SK-N-SH (cell line): ENCODE data around the gene GALNT16. TPM values are rescaled to one million over a fixed set of nuclear protein-coding genes. Genes with fewer than 3 reads are reported as not detected.
A peak's percentile ranks its signal among the peaks of the same experiment; 100 is the strongest.

Source experiments
- CTCF ChIA-PET: fragments of 300-600, 350-600 bp; formaldehyde crosslinking; extraction: SDS; loops from one replicate; lab custom pipeline; 2021; lab: Yijun Ruan, JAX
- POLR2A ChIA-PET: fragments of 350-600 bp; sonication (Branson Sonifier 250); formaldehyde crosslinking; extraction: SDS; loops from one replicate; lab custom pipeline; 2020; ENCODE audit warnings: antibody characterized with exemption, inconsistent platforms; lab: Yijun Ruan, JAX
- DNase-seq: peaks from one replicate; pipeline ENCODE4 v3.0.0; 2012
- H2AFZ ChIP-seq: fragments of 200-600 bp; sonication (generic); 2 replicates; pipeline ENCODE4 v1.8.1; 2016; ENCODE audit warnings: antibody characterized with exemption, mild to moderate bottlenecking, low read depth
- H3F3A ChIP-seq: fragments of 200-600 bp; sonication (generic); replicated peaks from 2 replicates; pipeline ENCODE3; 2016; ENCODE audit warnings: antibody characterized with exemption, mild to moderate bottlenecking; ENCODE audit not compliant: insufficient read depth
- H3K27ac ChIP-seq, 2 experiments: fragments of 200-500 bp in 1 of 2; fragments of 200-600 bp in 1 of 2; sonication (Bioruptor generic) in 1 of 2; sonication (generic), shearing (Covaris generic) in 1 of 2; 2 replicates each; pipeline versions ENCODE4 v1.5.1 to v1.6.1; 2014 to 2016; ENCODE audit warnings: low read depth in 2 of 2, inconsistent platforms in 1 of 2, low read length in 1 of 2, mild to moderate bottlenecking in 1 of 2, mixed read lengths in 1 of 2
- H3K27me3 ChIP-seq: fragments of 200-600 bp; sonication (generic), shearing (Covaris generic); 2 replicates; pipeline ENCODE4 v1.6.1; 2016; ENCODE audit warnings: mixed run types; ENCODE audit not compliant: insufficient read depth
- H3K36me3 ChIP-seq, 2 experiments: fragments of 200-500 bp in 1 of 2; fragments of 200-600 bp in 1 of 2; sonication (Bioruptor generic) in 1 of 2; sonication (generic) in 1 of 2; replicated peaks in 1 of 2; 2 replicates each; pipeline versions ENCODE3 to v1.5.1; 2014 to 2016; ENCODE audit warnings: low read length in 1 of 2, mild to moderate bottlenecking in 1 of 2; ENCODE audit not compliant: insufficient read depth in 2 of 2, control insufficient read depth in 1 of 2
- H3K4me1 ChIP-seq, 2 experiments: fragments of 200-500 bp in 1 of 2; fragments of 200-600 bp in 1 of 2; sonication (Bioruptor generic) in 1 of 2; sonication (generic), shearing (Covaris generic) in 1 of 2; 2 replicates each; pipeline versions ENCODE4 v1.5.1 to v1.6.1; 2014 to 2016; ENCODE audit warnings: low read depth in 1 of 2, low read length in 1 of 2, mixed run types in 1 of 2; ENCODE audit not compliant: insufficient read depth in 2 of 2, control insufficient read depth in 1 of 2
- H3K4me2 ChIP-seq: fragments of 200-600 bp; sonication (generic), shearing (Covaris generic); 2 replicates; pipeline ENCODE4 v1.6.1; 2017; ENCODE audit warnings: mixed run types
- H3K4me3 ChIP-seq, 2 experiments: fragments of 200-500 bp in 1 of 2; fragments of 200-600 bp in 1 of 2; sonication (Bioruptor generic) in 1 of 2; sonication (generic), shearing (Covaris generic) in 1 of 2; 2 replicates each; pipeline versions ENCODE4 v1.5.1 to v1.8.1; 2014 to 2016; ENCODE audit warnings: low read depth in 2 of 2, inconsistent platforms in 1 of 2, low read length in 1 of 2, mild to moderate bottlenecking in 1 of 2, mixed read lengths in 1 of 2, moderate library complexity in 1 of 2
- H3K79me2 ChIP-seq: fragments of 200-600 bp; sonication (generic); 2 replicates; pipeline ENCODE4 v1.8.1; 2017; ENCODE audit warnings: mild to moderate bottlenecking; ENCODE audit not compliant: insufficient read depth
- H3K9ac ChIP-seq: fragments of 200-600 bp; sonication (generic); 2 replicates; pipeline ENCODE4 v1.6.1; 2017; ENCODE audit warnings: mixed run types
- H3K9me2 ChIP-seq: fragments of 200-600 bp; sonication (generic); 2 replicates; pipeline ENCODE4 v1.6.1; 2017; ENCODE audit warnings: mixed run types
- H3K9me3 ChIP-seq: fragments of 200-600 bp; sonication (generic); 2 replicates; pipeline ENCODE4 v1.6.1; 2017; ENCODE audit warnings: mixed run types, mild to moderate bottlenecking, moderate library complexity
- H4K20me1 ChIP-seq: fragments of 200-600 bp; sonication (generic); 2 replicates; pipeline ENCODE4 v1.6.1; 2017; ENCODE audit warnings: mild to moderate bottlenecking, mixed run types; ENCODE audit not compliant: insufficient read depth
- CHD2 ChIP-seq: fragments of 150-350 bp; IDR thresholded peaks from 2 replicates; pipeline ENCODE4 v1.6.1; 2018; ENCODE audit warnings: low read length; ENCODE audit not compliant: partially characterized antibody
- ELF1 ChIP-seq: IDR thresholded peaks from 2 replicates; pipeline ENCODE4 v1.4.0; 2012
- EP300 ChIP-seq, 2 experiments: IDR thresholded peaks; 2 replicates each; pipeline versions ENCODE4 v1.4.0 to v1.6.1; 2012; ENCODE audit warnings: borderline replicate concordance in 1 of 2, low read depth in 1 of 2, low read length in 1 of 2
- EZH2phosphoT487 ChIP-seq: fragments of 200-600 bp; sonication (generic); IDR thresholded peaks from 2 replicates; pipeline ENCODE4 v1.6.1; 2017; ENCODE audit warnings: low read depth, mixed run types, mild to moderate bottlenecking, antibody characterized with exemption, moderate library complexity, borderline replicate concordance
- FOXJ3 ChIP-seq: sonication (generic); formaldehyde crosslinking; IDR thresholded peaks from 2 replicates; pipeline ENCODE4 v1.5.1; 2020; ENCODE audit warnings: mild to moderate bottlenecking, missing genetic modification reagents
- GABPA ChIP-seq: IDR thresholded peaks from 2 replicates; pipeline ENCODE4 v1.4.0; 2012; ENCODE audit warnings: low read depth, mild to moderate bottlenecking
- GATA2 ChIP-seq: sonication (generic); formaldehyde crosslinking; IDR thresholded peaks from 2 replicates; pipeline ENCODE4 v1.5.0; 2020; ENCODE audit warnings: mild to moderate bottlenecking, missing genetic modification reagents
- MEF2A ChIP-seq: IDR thresholded peaks from 2 replicates; pipeline ENCODE4 v1.4.0; 2012; ENCODE audit warnings: low read depth, borderline replicate concordance
- MXI1 ChIP-seq: IDR thresholded peaks from 2 replicates; pipeline ENCODE4 v1.6.1; 2012; ENCODE audit warnings: mild to moderate bottlenecking, low read depth, low read length, improper control_type of control experiment
- NFIC ChIP-seq: IDR thresholded peaks from 2 replicates; pipeline ENCODE4 v1.4.0; 2012; ENCODE audit warnings: borderline replicate concordance
- RAD21 ChIP-seq: IDR thresholded peaks from 2 replicates; pipeline ENCODE4 v1.6.1; 2012; ENCODE audit warnings: mild to moderate bottlenecking, low read length
- SMC3 ChIP-seq: IDR thresholded peaks from 2 replicates; pipeline ENCODE4 v1.6.1; 2012; ENCODE audit warnings: low read depth, low read length, improper control_type of control experiment
- TAF1 ChIP-seq: IDR thresholded peaks from 2 replicates; pipeline ENCODE4 v1.6.1; 2012; ENCODE audit warnings: low read depth, mild to moderate bottlenecking, low read length, moderate library complexity, borderline replicate concordance
- TCF12 ChIP-seq: IDR thresholded peaks from 2 replicates; pipeline ENCODE4 v1.4.0; 2012
- YY1 ChIP-seq: IDR thresholded peaks from 2 replicates; pipeline ENCODE4 v1.4.0; 2012; ENCODE audit warnings: low read depth, mild to moderate bottlenecking
- WGBS: methylation state at CpG from one replicate; pipeline ENCODE4 v1.1.6; 2017; ENCODE audit warnings: low lambda C conversion rate; 5-methylcytosine and 5-hydroxymethylcytosine counted together
- polyA plus RNA-seq, 3 experiments: library from polyadenylated mRNA; depleted of rRNA; stranded (reverse); fragments of >200 nt; gene quantifications; 2 replicates each; pipeline ENCODE4 v1.2.3, GENCODE V29; 2012
- TF ChIP-seq, protein P1 (sequence below): fragments of 150-350 bp; IDR thresholded peaks from 2 replicates; pipeline ENCODE4 v1.6.1; 2016; ENCODE audit warnings: mild to moderate bottlenecking, low read depth, low read length
- TF ChIP-seq, protein P2 (sequence below): IDR thresholded peaks from 2 replicates; pipeline ENCODE4 v1.4.0; 2012; ENCODE audit warnings: low read depth, borderline replicate concordance
- TF ChIP-seq, protein P3 (sequence below): IDR thresholded peaks from 2 replicates; pipeline ENCODE4 v1.4.0; 2012; ENCODE audit warnings: low read depth, borderline replicate concordance
- TF ChIP-seq, protein P4 (sequence below): IDR thresholded peaks from 2 replicates; pipeline ENCODE4; 2012
- TF ChIP-seq, protein P5 (sequence below): fragments of 200-600 bp; sonication (generic); IDR thresholded peaks from 2 replicates; pipeline ENCODE4 v1.6.1; 2017; ENCODE audit warnings: antibody characterized with exemption, mild to moderate bottlenecking, moderate library complexity
- TF ChIP-seq, protein P6 (sequence below): IDR thresholded peaks from 2 replicates; pipeline ENCODE4 v1.4.0; 2012; ENCODE audit warnings: low read depth

Gene GALNT16
- polyA plus RNA-seq, 1 of the 3 experiments (the other 2 are of a cell fraction) = 17.0 TPM

DNA sequence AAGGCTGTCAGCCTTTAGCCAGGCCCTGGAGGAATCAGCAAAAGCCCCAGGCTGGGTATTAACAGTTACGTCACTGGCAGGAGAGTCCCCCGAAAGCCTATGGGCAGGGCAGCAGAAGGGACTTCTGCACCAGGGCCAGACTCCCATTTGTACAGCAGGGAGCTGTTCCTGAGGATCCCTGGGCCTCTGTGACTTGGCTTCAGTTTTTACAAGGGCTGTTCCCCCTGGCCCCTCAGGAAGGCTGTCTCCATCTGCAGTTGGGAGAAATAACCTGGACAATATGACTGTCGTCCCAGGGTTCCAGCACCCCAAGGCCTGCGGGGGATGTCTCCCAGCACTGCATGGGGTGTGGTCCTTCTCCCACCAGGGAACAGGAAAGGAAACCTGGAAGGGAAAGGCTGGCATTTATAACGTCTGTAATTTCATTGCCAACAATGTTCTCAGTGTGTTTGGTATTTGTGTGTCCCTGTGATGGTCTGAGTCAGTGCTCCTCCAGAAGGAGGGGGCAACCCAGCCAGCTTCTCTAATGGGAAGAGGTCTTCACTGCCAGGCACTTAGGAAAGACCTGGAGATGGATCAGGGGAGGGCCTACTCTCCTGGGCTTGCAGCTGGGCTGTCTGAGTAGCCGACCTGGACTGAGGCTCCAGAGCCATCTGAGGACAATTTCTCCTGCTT, 95.8 kb downstream of the GALNT16 start (continued):
- TF ChIP-seq, protein P1, sequence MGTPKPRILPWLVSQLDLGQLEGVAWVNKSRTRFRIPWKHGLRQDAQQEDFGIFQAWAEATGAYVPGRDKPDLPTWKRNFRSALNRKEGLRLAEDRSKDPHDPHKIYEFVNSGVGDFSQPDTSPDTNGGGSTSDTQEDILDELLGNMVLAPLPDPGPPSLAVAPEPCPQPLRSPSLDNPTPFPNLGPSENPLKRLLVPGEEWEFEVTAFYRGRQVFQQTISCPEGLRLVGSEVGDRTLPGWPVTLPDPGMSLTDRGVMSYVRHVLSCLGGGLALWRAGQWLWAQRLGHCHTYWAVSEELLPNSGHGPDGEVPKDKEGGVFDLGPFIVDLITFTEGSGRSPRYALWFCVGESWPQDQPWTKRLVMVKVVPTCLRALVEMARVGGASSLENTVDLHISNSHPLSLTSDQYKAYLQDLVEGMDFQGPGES = no peak
- TF ChIP-seq, protein P2, sequence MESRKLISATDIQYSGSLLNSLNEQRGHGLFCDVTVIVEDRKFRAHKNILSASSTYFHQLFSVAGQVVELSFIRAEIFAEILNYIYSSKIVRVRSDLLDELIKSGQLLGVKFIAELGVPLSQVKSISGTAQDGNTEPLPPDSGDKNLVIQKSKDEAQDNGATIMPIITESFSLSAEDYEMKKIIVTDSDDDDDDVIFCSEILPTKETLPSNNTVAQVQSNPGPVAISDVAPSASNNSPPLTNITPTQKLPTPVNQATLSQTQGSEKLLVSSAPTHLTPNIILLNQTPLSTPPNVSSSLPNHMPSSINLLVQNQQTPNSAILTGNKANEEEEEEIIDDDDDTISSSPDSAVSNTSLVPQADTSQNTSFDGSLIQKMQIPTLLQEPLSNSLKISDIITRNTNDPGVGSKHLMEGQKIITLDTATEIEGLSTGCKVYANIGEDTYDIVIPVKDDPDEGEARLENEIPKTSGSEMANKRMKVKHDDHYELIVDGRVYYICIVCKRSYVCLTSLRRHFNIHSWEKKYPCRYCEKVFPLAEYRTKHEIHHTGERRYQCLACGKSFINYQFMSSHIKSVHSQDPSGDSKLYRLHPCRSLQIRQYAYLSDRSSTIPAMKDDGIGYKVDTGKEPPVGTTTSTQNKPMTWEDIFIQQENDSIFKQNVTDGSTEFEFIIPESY = no peak
- TF ChIP-seq SMC3 (no peak), EZH2phosphoT487 (no peak), CHD2 (no peak), ELF1 (no peak), GATA2 (CRISPR knock-in tag) (no peak), MXI1 (no peak), YY1 (no peak), GABPA (no peak), NFIC (peak; percentile 84)

DNA sequence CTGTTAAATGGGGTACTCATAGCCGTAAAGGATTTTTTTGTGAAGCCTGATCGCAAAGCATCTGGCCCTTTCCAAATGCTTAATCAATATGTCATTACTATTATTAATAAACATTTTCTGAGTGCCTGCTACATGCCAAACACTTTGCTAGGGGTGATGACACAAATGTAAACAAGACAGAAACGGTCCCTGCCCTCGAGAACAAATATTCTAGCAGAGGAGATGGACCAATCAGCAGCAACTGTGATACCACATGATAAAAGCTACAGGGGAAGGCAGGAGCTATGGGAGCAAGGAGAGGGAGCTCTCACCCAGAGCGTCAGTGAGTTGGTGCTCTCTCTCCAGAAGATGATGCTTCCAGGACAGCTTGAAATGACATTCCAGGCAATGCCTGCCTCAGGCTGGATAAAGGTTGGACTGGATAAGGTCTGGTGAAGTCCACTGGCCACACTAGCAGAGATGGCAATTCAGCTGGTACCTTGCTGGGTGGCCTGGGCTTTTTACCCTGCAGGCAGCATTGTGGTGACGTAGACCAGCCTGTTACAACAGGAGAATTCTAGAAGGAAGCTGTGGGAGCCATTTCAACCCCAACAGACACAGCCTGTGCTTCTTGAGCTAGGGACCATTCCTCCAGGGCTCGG, 97.1 kb downstream of the GALNT16 start:
- ChIA-PET POLR2A (no interaction called here), CTCF (interaction anchor here (1.3 to 2.1 kb wide), 2 partner anchors 69 to 114 kb away, joined by 4 to 8 read pairs; no protein-coding TSS in a partner anchor)
- Histone ChIP-seq H3K4me2 (no peak overlapping the region), H2AFZ (no peak overlapping the region), H3F3A (no peaks in the 10 kb centered on the region), H4K20me1 (no peaks in the 10 kb centered on the region), H3K27me3 (no peaks in the 10 kb centered on the region), H3K4me3 (no peak overlapping the region), H3K9ac (no peak overlapping the region), H3K27ac (no peak overlapping the region), H3K36me3 (peaks cover 0 to 3% of the 10 kb centered on the region in 2 experiments), H3K4me1 (peaks cover 3 to 4% of the 10 kb centered on the region in 2 experiments; a peak in 2 of 4 replicates), H3K9me3 (no peaks in the 10 kb centered on the region), H3K9me2 (no peaks in the 10 kb centered on the region), H3K79me2 (no peaks in the 10 kb centered on the region)
- no peak for DNase-seq
- 86% methylated on average over 6 of the region's 7 CpGs for WGBS
- TF ChIP-seq, protein P3, sequence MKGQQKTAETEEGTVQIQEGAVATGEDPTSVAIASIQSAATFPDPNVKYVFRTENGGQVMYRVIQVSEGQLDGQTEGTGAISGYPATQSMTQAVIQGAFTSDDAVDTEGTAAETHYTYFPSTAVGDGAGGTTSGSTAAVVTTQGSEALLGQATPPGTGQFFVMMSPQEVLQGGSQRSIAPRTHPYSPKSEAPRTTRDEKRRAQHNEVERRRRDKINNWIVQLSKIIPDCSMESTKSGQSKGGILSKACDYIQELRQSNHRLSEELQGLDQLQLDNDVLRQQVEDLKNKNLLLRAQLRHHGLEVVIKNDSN = no peak
- no peak for TF ChIP-seq CHD2
- TF ChIP-seq FOXJ3 (CRISPR knock-in tag) = no peak
- TF ChIP-seq RAD21 = no peak
- TF ChIP-seq, protein P4, sequence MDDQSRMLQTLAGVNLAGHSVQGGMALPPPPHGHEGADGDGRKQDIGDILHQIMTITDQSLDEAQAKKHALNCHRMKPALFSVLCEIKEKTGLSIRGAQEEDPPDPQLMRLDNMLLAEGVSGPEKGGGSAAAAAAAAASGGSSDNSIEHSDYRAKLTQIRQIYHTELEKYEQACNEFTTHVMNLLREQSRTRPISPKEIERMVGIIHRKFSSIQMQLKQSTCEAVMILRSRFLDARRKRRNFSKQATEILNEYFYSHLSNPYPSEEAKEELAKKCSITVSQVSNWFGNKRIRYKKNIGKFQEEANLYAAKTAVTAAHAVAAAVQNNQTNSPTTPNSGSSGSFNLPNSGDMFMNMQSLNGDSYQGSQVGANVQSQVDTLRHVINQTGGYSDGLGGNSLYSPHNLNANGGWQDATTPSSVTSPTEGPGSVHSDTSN = no peak
- TF ChIP-seq ELF1 = no peak
- TF ChIP-seq TCF12 = no peak
- TF ChIP-seq, protein P5, sequence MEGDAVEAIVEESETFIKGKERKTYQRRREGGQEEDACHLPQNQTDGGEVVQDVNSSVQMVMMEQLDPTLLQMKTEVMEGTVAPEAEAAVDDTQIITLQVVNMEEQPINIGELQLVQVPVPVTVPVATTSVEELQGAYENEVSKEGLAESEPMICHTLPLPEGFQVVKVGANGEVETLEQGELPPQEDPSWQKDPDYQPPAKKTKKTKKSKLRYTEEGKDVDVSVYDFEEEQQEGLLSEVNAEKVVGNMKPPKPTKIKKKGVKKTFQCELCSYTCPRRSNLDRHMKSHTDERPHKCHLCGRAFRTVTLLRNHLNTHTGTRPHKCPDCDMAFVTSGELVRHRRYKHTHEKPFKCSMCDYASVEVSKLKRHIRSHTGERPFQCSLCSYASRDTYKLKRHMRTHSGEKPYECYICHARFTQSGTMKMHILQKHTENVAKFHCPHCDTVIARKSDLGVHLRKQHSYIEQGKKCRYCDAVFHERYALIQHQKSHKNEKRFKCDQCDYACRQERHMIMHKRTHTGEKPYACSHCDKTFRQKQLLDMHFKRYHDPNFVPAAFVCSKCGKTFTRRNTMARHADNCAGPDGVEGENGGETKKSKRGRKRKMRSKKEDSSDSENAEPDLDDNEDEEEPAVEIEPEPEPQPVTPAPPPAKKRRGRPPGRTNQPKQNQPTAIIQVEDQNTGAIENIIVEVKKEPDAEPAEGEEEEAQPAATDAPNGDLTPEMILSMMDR = no peak
- TF ChIP-seq YY1 = no peak
- TF ChIP-seq MEF2A = no peak
- no peak for TF ChIP-seq TAF1
- TF ChIP-seq, protein P6, sequence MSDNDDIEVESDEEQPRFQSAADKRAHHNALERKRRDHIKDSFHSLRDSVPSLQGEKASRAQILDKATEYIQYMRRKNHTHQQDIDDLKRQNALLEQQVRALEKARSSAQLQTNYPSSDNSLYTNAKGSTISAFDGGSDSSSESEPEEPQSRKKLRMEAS = no peak
- TF ChIP-seq EZH2phosphoT487 = no peak
- no peak for TF ChIP-seq EP300 (IDR thresholded peaks at IDR 0.05; ENCODE audit: borderline replicate concordance in 1 of 2, low read depth in 1 of 2, low read length in 1 of 2)
